GM12878 (cell line): ENCODE results near the gene GRIK3. TPM values are rescaled to one million over a fixed set of nuclear protein-coding genes. Genes with fewer than 3 reads are reported as not detected.

Experiments
- ATAC-seq: fragments of 200-7000 bp; cut with Tn5 transposase; 3 replicates; pipeline ENCODE4 v1.9.1; 2020; ENCODE audit warnings: mild to moderate bottlenecking, moderate library complexity
- BruUV-seq: library from RNA; stranded (reverse); fragments of 400-500 nt; replicated peaks from 2 replicates; lab custom pipeline; 2021; lab: Mats Ljungman, UMichigan
- CTCF ChIA-PET: fragments of 300-600 bp; sonication (Branson Sonifier 250); formaldehyde crosslinking; extraction: SDS; loops from one replicate; lab custom pipeline; 2021; ENCODE audit warnings: inconsistent platforms; lab: Yijun Ruan, JAX
- POLR2A ChIA-PET: fragments of 350-600 bp; formaldehyde crosslinking; extraction: SDS; loops from one replicate; lab custom pipeline; 2021; ENCODE audit warnings: inconsistent platforms; lab: Charles Lee
- RAD21 ChIA-PET: fragments of 300-600 bp; sonication (Branson Sonifier 250); formaldehyde crosslinking; loops from one replicate; lab custom pipeline; 2023; ENCODE audit warnings: antibody characterized with exemption; ENCODE audit not compliant: unreplicated experiment; lab: Charles Lee
- SMC1A ChIA-PET: fragments of 300-600 bp; sonication (Branson Sonifier 250); formaldehyde crosslinking; loops from one replicate; lab custom pipeline; 2023; ENCODE audit not compliant: unreplicated experiment, uncharacterized antibody; lab: Charles Lee
- DNase-seq: peaks from one replicate; pipeline ENCODE4 v3.0.0-alpha.2; 2011; ENCODE audit warnings: low read depth, low spot score
- FAIRE-seq: peaks from 3 replicates; lab custom pipeline; 2011; peaks lifted over from hg19 to GRCh38; lab: Jason Lieb, UNC
- H2AFZ ChIP-seq: 2 replicates; pipeline ENCODE4 v1.6.0; 2011; ENCODE audit warnings: low read depth, low read length, control low read depth; ENCODE audit not compliant: control insufficient read depth
- H3K27ac ChIP-seq: 2 replicates; pipeline ENCODE4 v1.5.1; 2011; ENCODE audit warnings: control low read depth; ENCODE audit not compliant: control insufficient read depth, insufficient read depth
- H3K27me3 ChIP-seq, 2 experiments: replicated peaks in 1 of 2; 2 replicates each; pipeline versions ENCODE4 v1.6.0 to v1.6.1; 2011; ENCODE audit warnings: low read length in 1 of 2; ENCODE audit not compliant: control insufficient read depth in 2 of 2, insufficient read depth in 2 of 2
- H3K36me3 ChIP-seq, 2 experiments: 2 replicates each; pipeline ENCODE4 v1.5.1; 2011; ENCODE audit warnings: low read length in 1 of 2; ENCODE audit not compliant: control insufficient read depth in 2 of 2, insufficient read depth in 2 of 2
- H3K4me1 ChIP-seq: 2 replicates; pipeline ENCODE4 v1.6.1; 2011; ENCODE audit warnings: mild to moderate bottlenecking, low read length, moderate library complexity, mixed read lengths; ENCODE audit not compliant: control insufficient read depth, insufficient read depth
- H3K4me2 ChIP-seq: 2 replicates; pipeline ENCODE4 v1.6.0; 2011; ENCODE audit warnings: control low read depth; ENCODE audit not compliant: control insufficient read depth, insufficient read depth
- H3K4me3 ChIP-seq: fragments of 200-600 bp; sonication (generic); 2 replicates; pipeline ENCODE4 v1.5.1; 2016
- H3K79me2 ChIP-seq: 2 replicates; pipeline ENCODE4 v1.6.0; 2011; ENCODE audit warnings: low read length; ENCODE audit not compliant: control insufficient read depth, insufficient read depth
- H3K9ac ChIP-seq: 2 replicates; pipeline ENCODE4 v1.8.0; 2011; ENCODE audit warnings: low read length, control low read depth, mixed read lengths; ENCODE audit not compliant: control insufficient read depth, insufficient read depth
- H3K9me3 ChIP-seq: replicated peaks from 3 replicates; pipeline ENCODE4 v1.5.1; 2011; ENCODE audit warnings: mild to moderate bottlenecking, low read length; ENCODE audit not compliant: control insufficient read depth, insufficient read depth
- H4K20me1 ChIP-seq: 2 replicates; pipeline ENCODE4 v1.6.0; 2011; ENCODE audit not compliant: control insufficient read depth, insufficient read depth
- BACH1 ChIP-seq: fragments of 450-650 bp; IDR thresholded peaks from 2 replicates; pipeline ENCODE4 v1.6.1; 2017; ENCODE audit warnings: mild to moderate bottlenecking, borderline replicate concordance
- CREM ChIP-seq: IDR thresholded peaks from 2 replicates; pipeline ENCODE4 v1.6.1; 2014; ENCODE audit warnings: antibody characterized with exemption, low read depth
- FOXK2 ChIP-seq: fragments of 450-650 bp; IDR thresholded peaks from 2 replicates; pipeline ENCODE4 v1.6.1; 2017; ENCODE audit warnings: mild to moderate bottlenecking, moderate library complexity
- IRF3 ChIP-seq: fragments of 450-650 bp; IDR thresholded peaks from 2 replicates; pipeline ENCODE4 v1.6.1; 2014; ENCODE audit warnings: mild to moderate bottlenecking
- MEF2B ChIP-seq: fragments of 450-650 bp; IDR thresholded peaks from 2 replicates; pipeline ENCODE4 v1.6.1; 2018; ENCODE audit warnings: mild to moderate bottlenecking, moderate library complexity; ENCODE audit not compliant: partially characterized antibody, poor library complexity, severe bottlenecking
- MYB ChIP-seq: fragments of 150-350 bp; IDR thresholded peaks from 2 replicates; pipeline ENCODE4 v1.6.1; 2014; ENCODE audit warnings: mild to moderate bottlenecking, low read depth, low read length, borderline replicate concordance
- NFIC ChIP-seq: IDR thresholded peaks from 2 replicates; pipeline ENCODE4 v1.6.1; 2012; ENCODE audit warnings: low read depth, mild to moderate bottlenecking, inconsistent platforms, low read length, moderate library complexity
- NR2C2 ChIP-seq: IDR thresholded peaks from 2 replicates; pipeline ENCODE4 v1.6.1; 2011; ENCODE audit warnings: borderline replicate concordance, low read depth; ENCODE audit not compliant: control insufficient read depth, insufficient read length
- RAD21 ChIP-seq: IDR thresholded peaks from 2 replicates; pipeline ENCODE4 v1.6.1; 2011; ENCODE audit warnings: mild to moderate bottlenecking, low read depth, low read length, moderate library complexity; ENCODE audit not compliant: insufficient read depth
- SMAD5 ChIP-seq: IDR thresholded peaks from 2 replicates; pipeline ENCODE4 v1.6.1; 2016; ENCODE audit warnings: antibody characterized with exemption, low read depth
- SP1 ChIP-seq: IDR thresholded peaks from one replicate; pipeline ENCODE4 v1.6.1; 2011; ENCODE audit warnings: low read depth, low read length
- USF1 ChIP-seq: IDR thresholded peaks from 2 replicates; pipeline ENCODE4 v1.6.1; 2011; ENCODE audit warnings: borderline replicate concordance, low read depth, mild to moderate bottlenecking, moderate library complexity, mixed read lengths, low read length; ENCODE audit not compliant: insufficient read depth; ENCODE audit errors: extremely low read length
- YY1 ChIP-seq: IDR thresholded peaks from 2 replicates; pipeline ENCODE4 v1.6.1; 2011; ENCODE audit warnings: low read depth, mild to moderate bottlenecking, low read length
- ZNF622 ChIP-seq: fragments of 450-650 bp; IDR thresholded peaks from 2 replicates; pipeline ENCODE4 v1.6.1; 2017; ENCODE audit warnings: mild to moderate bottlenecking, inconsistent platforms
- WGBS: methylation state at CpG from one replicate; pipeline ENCODE4 v1.1.6; 2016; ENCODE audit warnings: low lambda C conversion rate; ENCODE audit not compliant: insufficient replicate concordance, insufficient coverage; ENCODE audit errors: missing lambda C conversion rate; 5-methylcytosine and 5-hydroxymethylcytosine counted together
- in situ Hi-C: fragments of 300-500 bp; cut with MboI; formaldehyde crosslinking; loops from 9 replicates; pipeline ENCODE4 v1.14.3; 2018; ENCODE audit warnings: mixed read lengths
- intact Hi-C: fragments of 100-400 bp; cut with micrococcal nuclease; formaldehyde crosslinking; loops from one replicate; pipeline ENCODE4 v1.14.2; 2022; ENCODE audit not compliant: unreplicated experiment
- polyA plus RNA-seq, 11 experiments: library from polyadenylated mRNA; depleted of rRNA in 4 of 11; unstranded in 6 of 11; stranded (reverse) in 5 of 11; fragments of >200 nt; fragmentation: Nextera tagmentation in 4 of 11; fragmentation: Illumina TruSeq in 1 of 11; extraction: Ambion mirVana in 4 of 11; extraction: Trizol in 1 of 11; gene quantifications; 1 replicate in 1 of 11; 2 replicates in 10 of 11; pipeline versions ENCODE4 v1.2.1 to v1.2.3, GENCODE V29; 2011 to 2016; ENCODE audit warnings: inconsistent platforms in 2 of 11, missing spikeins in 2 of 11, low read depth in 1 of 11
- total RNA-seq, 4 experiments: library from RNA; depleted of rRNA in 3 of 4; stranded (reverse); fragments of >200 nt in 3 of 4; fragmentation: Illumina TruSeq in 1 of 4; extraction: Trizol in 1 of 4; gene quantifications; 2 replicates each; pipeline versions ENCODE4 v1.2.1 to v1.2.3, GENCODE V29; 2013 to 2021
- TF ChIP-seq, protein P1 (sequence below): fragments of 450-650 bp; IDR thresholded peaks from 2 replicates; pipeline ENCODE4 v1.6.1; 2016; ENCODE audit warnings: mild to moderate bottlenecking, moderate library complexity, borderline replicate concordance

Gene GRIK3
- total and polyA plus RNA-seq, 10 of the 15 experiments (the other 5 are each of a cell fraction or from before 2014, with no cell fraction given), result not detected

- Histone ChIP-seq H3K4me3 (no peak overlapping the region), H3K4me2 (no peak overlapping the region), H3K36me3 (no peaks in the 10 kb centered on the region), H3K27me3 (peaks cover 0 to 5% of the 10 kb centered on the region in 2 experiments; a peak in 2 of 4 replicates), H3K27ac (no peak overlapping the region), H4K20me1 (no peaks in the 10 kb centered on the region), H3K9ac (no peak overlapping the region), H3K4me1 (no peaks in the 10 kb centered on the region), H3K9me3 (no peaks in the 10 kb centered on the region), H3K79me2 (no peaks in the 10 kb centered on the region), H2AFZ (no peak overlapping the region)
- no peak for FAIRE-seq
- intact Hi-C loops (no loop called here), in situ Hi-C loops (no loop called here)
- ChIA-PET SMC1A (no interaction called here), POLR2A (no interaction called here), CTCF (no interaction called here), RAD21 (no interaction called here)
- no peak for ATAC-seq
- TF ChIP-seq FOXK2 (no peak), SP1 (no peak), MYB (no peak), RAD21 (no peak), BACH1 (no peak), IRF3 (no peak), YY1 (no peak), NR2C2 (no peak), NFIC (no peak), SMAD5 (no peak), ZNF622 (no peak), USF1 (no peak), MEF2B (no peak), CREM (no peak)
- TF ChIP-seq, protein P1, sequence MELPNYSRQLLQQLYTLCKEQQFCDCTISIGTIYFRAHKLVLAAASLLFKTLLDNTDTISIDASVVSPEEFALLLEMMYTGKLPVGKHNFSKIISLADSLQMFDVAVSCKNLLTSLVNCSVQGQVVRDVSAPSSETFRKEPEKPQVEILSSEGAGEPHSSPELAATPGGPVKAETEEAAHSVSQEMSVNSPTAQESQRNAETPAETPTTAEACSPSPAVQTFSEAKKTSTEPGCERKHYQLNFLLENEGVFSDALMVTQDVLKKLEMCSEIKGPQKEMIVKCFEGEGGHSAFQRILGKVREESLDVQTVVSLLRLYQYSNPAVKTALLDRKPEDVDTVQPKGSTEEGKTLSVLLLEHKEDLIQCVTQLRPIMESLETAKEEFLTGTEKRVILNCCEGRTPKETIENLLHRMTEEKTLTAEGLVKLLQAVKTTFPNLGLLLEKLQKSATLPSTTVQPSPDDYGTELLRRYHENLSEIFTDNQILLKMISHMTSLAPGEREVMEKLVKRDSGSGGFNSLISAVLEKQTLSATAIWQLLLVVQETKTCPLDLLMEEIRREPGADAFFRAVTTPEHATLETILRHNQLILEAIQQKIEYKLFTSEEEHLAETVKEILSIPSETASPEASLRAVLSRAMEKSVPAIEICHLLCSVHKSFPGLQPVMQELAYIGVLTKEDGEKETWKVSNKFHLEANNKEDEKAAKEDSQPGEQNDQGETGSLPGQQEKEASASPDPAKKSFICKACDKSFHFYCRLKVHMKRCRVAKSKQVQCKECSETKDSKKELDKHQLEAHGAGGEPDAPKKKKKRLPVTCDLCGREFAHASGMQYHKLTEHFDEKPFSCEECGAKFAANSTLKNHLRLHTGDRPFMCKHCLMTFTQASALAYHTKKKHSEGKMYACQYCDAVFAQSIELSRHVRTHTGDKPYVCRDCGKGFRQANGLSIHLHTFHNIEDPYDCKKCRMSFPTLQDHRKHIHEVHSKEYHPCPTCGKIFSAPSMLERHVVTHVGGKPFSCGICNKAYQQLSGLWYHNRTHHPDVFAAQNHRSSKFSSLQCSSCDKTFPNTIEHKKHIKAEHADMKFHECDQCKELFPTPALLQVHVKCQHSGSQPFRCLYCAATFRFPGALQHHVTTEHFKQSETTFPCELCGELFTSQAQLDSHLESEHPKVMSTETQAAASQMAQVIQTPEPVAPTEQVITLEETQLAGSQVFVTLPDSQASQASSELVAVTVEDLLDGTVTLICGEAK, result no peak
- DNase-seq, result no peak
- BruUV-seq, result no TSS peak
- WGBS, result 39% methylated on average over 4 of the region's 4 CpGs
Observed at GRCh38 chr1:37064039-37064438, 29.7 kb upstream of the GRIK3 start.
